ENCODE data around the gene LDLRAD4.

Gene LDLRAD4

GRCh38 chr18:13268158-13269012 is 49.8 kb downstream of the LDLRAD4 start:
- peak in 1 of 2 donors; percentile 55 for DNase-seq
- Histone ChIP-seq H3K4me3 (no peak overlapping the region), H3K27ac (peak overlapping the region; percentile 69 to 79), H3K36me3 (no peaks in the 10 kb centered on the region), H3K9me3 (no peaks in the 10 kb centered on the region), H3K27me3 (no peaks in the 10 kb centered on the region), H3K4me1 (peaks cover 10 to 81% (median 69%) of the 10 kb centered on the region in 4 donors)
- intact Hi-C loops (cut with DNase I; ENCODE audit: low total_unique reads), result no loop called here
- TF ChIP-seq CTCF (IDR thresholded peaks at IDR 0.05), result no peak

- Histone ChIP-seq H3K9me3 (no peaks in the 10 kb centered on the region), H3K27me3 (no peaks in the 10 kb centered on the region), H3K4me3 (no peak overlapping the region), H3K36me3 (no peaks in the 10 kb centered on the region), H3K4me1 (peaks cover 10 to 82% (median 68%) of the 10 kb centered on the region in 4 donors), H3K27ac (peak overlapping the region; percentile 21 to 79)
- intact Hi-C loops (cut with DNase I; ENCODE audit: low total_unique reads), result no loop called here
- no peak for TF ChIP-seq CTCF (IDR thresholded peaks at IDR 0.05)
- DNase-seq, result no peak
Measured at GRCh38 chr18:13269013-13269280, 50.4 kb downstream of the LDLRAD4 start.

GRCh38 chr18:13269521-13270011 is 51.0 kb downstream of the LDLRAD4 start:
- TF ChIP-seq CTCF (IDR thresholded peaks at IDR 0.05), result no peak
- Histone ChIP-seq H3K27ac (peak overlapping the region; percentile 21 to 79), H3K36me3 (no peaks in the 10 kb centered on the region), H3K4me1 (peaks cover 10 to 81% (median 68%) of the 10 kb centered on the region in 4 donors), H3K27me3 (no peaks in the 10 kb centered on the region), H3K9me3 (no peaks in the 10 kb centered on the region), H3K4me3 (no peak overlapping the region)
- DNase-seq, result peak in 1 of 2 donors; percentile 46
- intact Hi-C loops (cut with DNase I; ENCODE audit: low total_unique reads), result no loop called here

- Histone ChIP-seq H3K36me3 (no peaks in the 10 kb centered on the region), H3K27me3 (no peaks in the 10 kb centered on the region), H3K27ac (peak overlapping the region in 1 of 2 donors; percentile 79), H3K4me3 (no peak overlapping the region), H3K4me1 (peaks cover 10 to 81% (median 64%) of the 10 kb centered on the region in 4 donors), H3K9me3 (no peaks in the 10 kb centered on the region)
- intact Hi-C loops (cut with DNase I; ENCODE audit: low total_unique reads), result no loop called here
- no peak for DNase-seq
- TF ChIP-seq CTCF (IDR thresholded peaks at IDR 0.05), result no peak
Measured at GRCh38 chr18:13270279-13270855, 51.8 kb downstream of the LDLRAD4 start.

- no peak overlapping the region for H3K27ac ChIP-seq
- H3K9me3 ChIP-seq, result no peaks in the 10 kb centered on the region
- H3K4me3 ChIP-seq, result no peak overlapping the region
- peaks cover 7 to 81% (median 58%) of the 10 kb centered on the region in 4 donors for H3K4me1 ChIP-seq
- H3K36me3 ChIP-seq, result no peaks in the 10 kb centered on the region
- TF ChIP-seq CTCF (IDR thresholded peaks at IDR 0.05), result no peak
- no peaks in the 10 kb centered on the region for H3K27me3 ChIP-seq
- DNase-seq, result no peak
- intact Hi-C loops (cut with DNase I; ENCODE audit: low total_unique reads), result no loop called here
Measured at GRCh38 chr18:13271302-13271911, 52.8 kb downstream of the LDLRAD4 start.

All from tibial artery (tissue), 4 donors.